Muscle of arm (tissue), 12 donors: Measurements from ENCODE around the gene NOTCH1. TPM values are rescaled to one million over a fixed set of nuclear protein-coding genes. Genes with fewer than 3 reads are reported as not detected.

Experiments
- DNase-seq: peaks from one replicate; pipeline ENCODE4 v3.0.0-alpha.2; 2013
- polyA plus RNA-seq, 12 donors: library from polyadenylated mRNA; unstranded; fragments of 120-200 nt; gene quantifications; one replicate each; pipeline ENCODE4 v1.2.1, GENCODE V29; 2013; ENCODE audit not compliant: insufficient read length in 12 of 12

Gene NOTCH1
- polyA plus RNA-seq, 12 donors: 18.0 to 47.5 (median 20.6) TPM; not detected in 1

- DNase-seq: no peak
Measured at GRCh38 chr9:136546697-136547501, 1.1 kb upstream of the NOTCH1 start.

GRCh38 chr9:136545692-136545964 is 220 bp downstream of the NOTCH1 start:
- no peak for DNase-seq

- DNase-seq: no peak
Measured at GRCh38 chr9:136544964-136545691, 720 bp downstream of the NOTCH1 start.

GRCh38 chr9:136544548-136544963 is 1.3 kb downstream of the NOTCH1 start:
- DNase-seq: no peak

GRCh38 chr9:136543830-136544547 is 1.9 kb downstream of the NOTCH1 start:
- DNase-seq: no peak

GRCh38 chr9:136543280-136543679 is 2.6 kb downstream of the NOTCH1 start:
- DNase-seq: no peak

- no peak for DNase-seq
Measured at GRCh38 chr9:136542241-136543040, 3.4 kb downstream of the NOTCH1 start.

- no peak for DNase-seq
Measured at GRCh38 chr9:136541709-136542108, 4.1 kb downstream of the NOTCH1 start.

GRCh38 chr9:136541179-136541578 is 4.7 kb downstream of the NOTCH1 start:
- DNase-seq: no peak

GRCh38 chr9:136539427-136540421 is 6.1 kb downstream of the NOTCH1 start:
- DNase-seq: peak; percentile 54

- no peak for DNase-seq
Measured at GRCh38 chr9:136538599-136539426, 7.0 kb downstream of the NOTCH1 start.

- no peak for DNase-seq
Measured at GRCh38 chr9:136537896-136538598, 7.8 kb downstream of the NOTCH1 start.

- DNase-seq: no peak
Measured at GRCh38 chr9:136537411-136537810, 8.4 kb downstream of the NOTCH1 start.

GRCh38 chr9:136536721-136537241 is 9.1 kb downstream of the NOTCH1 start:
- no peak for DNase-seq

- no peak for DNase-seq
Measured at GRCh38 chr9:136536051-136536720, 9.7 kb downstream of the NOTCH1 start.

GRCh38 chr9:136535070-136535469 is 10.8 kb downstream of the NOTCH1 start:
- no peak for DNase-seq

GRCh38 chr9:136534366-136534765 is 11.5 kb downstream of the NOTCH1 start:
- no peak for DNase-seq

- DNase-seq: no peak
Measured at GRCh38 chr9:136533775-136534157, 12.1 kb downstream of the NOTCH1 start.
